DMS 273 treated with DMSO at 0.1 percent for 48 hours (cell line): ENCODE results near the gene NRTN.
"Not testable (repeated sequence)": the region's sequence is repeated elsewhere in the genome, so short reads cannot be mapped to it uniquely, and the experiment has no call there.

ENCODE experiments used
- DNase-seq: peaks from one replicate; lab custom pipeline; 2025; lab: John Stamatoyannopoulos, UW

NRTN gene

GRCh38 chr19:5838353-5839064 is 33.6 kb downstream of the NRTN start:
- DNase-seq: no peak

GRCh38 chr19:5839065-5840017 is 34.5 kb downstream of the NRTN start, which contains the start of gene FUT6:
Gene FUT6 (minus strand): TSS chr19:5839702. CDS start chr19:5832567, 7,135 bp downstream.
- DNase-seq: no peak

GRCh38 chr19:5841735-5842111 is 36.9 kb downstream of the NRTN start:
- not testable (repeated sequence) for DNase-seq

- DNase-seq: no peak
Observed at GRCh38 chr19:5843295-5843927, 38.5 kb downstream of the NRTN start.

GRCh38 chr19:5844456-5845433 is 39.9 kb downstream of the NRTN start:
- DNase-seq: no peak

GRCh38 chr19:5847846-5848245 is 43.0 kb downstream of the NRTN start:
- DNase-seq: not testable (repeated sequence)

GRCh38 chr19:5848621-5849020 is 43.8 kb downstream of the NRTN start:
- not testable (repeated sequence) for DNase-seq

GRCh38 chr19:5850189-5850588 is 45.3 kb downstream of the NRTN start:
- no peak for DNase-seq

- no peak for DNase-seq
Observed at GRCh38 chr19:5850743-5851293, 46.0 kb downstream of the NRTN start.

- no peak for DNase-seq
Observed at GRCh38 chr19:5851302-5851701, 46.4 kb downstream of the NRTN start, which contains the start of gene FUT3. Gene FUT3 (minus strand): TSS chr19:5851449.

- DNase-seq: not testable (repeated sequence)
Observed at GRCh38 chr19:5854121-5854520, 49.3 kb downstream of the NRTN start.

- DNase-seq: not testable (repeated sequence)
Observed at GRCh38 chr19:5855151-5855550, 50.3 kb downstream of the NRTN start.

- DNase-seq: no peak
Observed at GRCh38 chr19:5857203-5858081, 52.6 kb downstream of the NRTN start.

GRCh38 chr19:5863030-5863665 is 58.3 kb downstream of the NRTN start:
- no peak for DNase-seq

- DNase-seq: no peak
Observed at GRCh38 chr19:5864013-5864720, 59.3 kb downstream of the NRTN start.

- no peak for DNase-seq
Observed at GRCh38 chr19:5864725-5865486, 60.0 kb downstream of the NRTN start.

GRCh38 chr19:5865772-5866171 is 60.9 kb downstream of the NRTN start:
- no peak for DNase-seq
